HCT116 (cell line): ENCODE results near the gene NDUFA8. TPM values are rescaled to one million over a fixed set of nuclear protein-coding genes. Genes with fewer than 3 reads are reported as not detected.

Experiments
- ATAC-seq: fragments of 200-7000 bp; cut with Tn5 transposase; 2 replicates; pipeline ENCODE4 v1.9.1; 2020; ENCODE audit warnings: mild to moderate bottlenecking, moderate library complexity
- BruUV-seq: library from RNA; stranded (reverse); fragments of 400-500 nt; replicated peaks from 2 replicates; lab custom pipeline; 2021; lab: Mats Ljungman, UMichigan
- CTCF ChIA-PET: fragments of 300-600 bp; sonication (Branson Sonifier 250); formaldehyde crosslinking; loops from one replicate; lab custom pipeline; 2021; ENCODE audit warnings: antibody characterized with exemption; lab: Charles Lee
- POLR2A ChIA-PET: fragments of 300-600, 350-600 bp; sonication (Branson Sonifier 250); formaldehyde crosslinking; loops from one replicate; lab custom pipeline; 2021; ENCODE audit warnings: antibody characterized with exemption; lab: Charles Lee
- RAD21 ChIA-PET, 2 experiments: fragments of 300-600 bp; sonication (Branson Sonifier 250); formaldehyde crosslinking; loops; one replicate each; lab custom pipeline; 2023; ENCODE audit warnings: low total read pairs in 2 of 2; ENCODE audit not compliant: uncharacterized antibody in 2 of 2, unreplicated experiment in 2 of 2, low non-redundant PET in 1 of 2; lab: Charles Lee
- DNase-seq: peaks from one replicate; pipeline ENCODE4 v3.0.0-alpha.2; 2010; ENCODE audit warnings: low read depth, low spot score
- H2AFZ ChIP-seq: fragments of 200-600 bp; shearing (Covaris generic), sonication (generic); 2 replicates; pipeline ENCODE4 v1.6.1; 2017; ENCODE audit warnings: low read depth, mixed run types, mixed read lengths, antibody characterized with exemption, low read length; ENCODE audit not compliant: poor library complexity, severe bottlenecking
- H3K27ac ChIP-seq: 2 replicates; pipeline ENCODE4 v1.5.1; 2012; ENCODE audit warnings: low read depth, low read length
- H3K27me3 ChIP-seq: fragments of 200-600 bp; sonication (generic); 2 replicates; pipeline ENCODE4 v1.6.1; 2016; ENCODE audit warnings: mixed run types, low read length, mixed read lengths; ENCODE audit not compliant: insufficient read depth
- H3K36me3 ChIP-seq, 2 experiments: fragments of 200-500 bp in 1 of 2; fragments of 200-600 bp in 1 of 2; sonication (Bioruptor generic) in 1 of 2; sonication (generic) in 1 of 2; 2 replicates each; pipeline versions ENCODE4 v1.5.1 to v1.6.1; 2014 to 2016; ENCODE audit warnings: low read length in 2 of 2, inconsistent platforms in 1 of 2, mixed read lengths in 1 of 2, mixed run types in 1 of 2; ENCODE audit not compliant: insufficient read depth in 2 of 2, control insufficient read depth in 1 of 2
- H3K4me1 ChIP-seq, 2 experiments: fragments of 200-600 bp in 1 of 2; sonication (generic) in 1 of 2; 2 replicates each; pipeline versions ENCODE4 v1.5.1 to v1.6.1; 2012 to 2017; ENCODE audit warnings: low read length in 2 of 2, inconsistent platforms in 1 of 2, mild to moderate bottlenecking in 1 of 2, mixed read lengths in 1 of 2, mixed run types in 1 of 2, moderate library complexity in 1 of 2; ENCODE audit not compliant: insufficient read depth in 2 of 2, control insufficient read depth in 1 of 2
- H3K4me2 ChIP-seq: fragments of 200-600 bp; sonication (generic); 2 replicates; pipeline ENCODE4 v1.6.1; 2017; ENCODE audit warnings: mixed run types, low read length, mixed read lengths
- H3K4me3 ChIP-seq, 2 experiments: fragments of 200-600 bp in 1 of 2; sonication (generic) in 1 of 2; replicated peaks in 1 of 2; 2 replicates each; pipeline ENCODE4 v1.5.1; 2011 to 2016; ENCODE audit warnings: low read length in 2 of 2, control low read depth in 1 of 2, low read depth in 1 of 2, mild to moderate bottlenecking in 1 of 2, mixed read lengths in 1 of 2, mixed run types in 1 of 2
- H3K79me2 ChIP-seq: fragments of 200-600 bp; sonication (generic); 2 replicates; pipeline ENCODE4 v1.6.1; 2017; ENCODE audit warnings: mild to moderate bottlenecking, mixed run types, low read length, moderate library complexity, mixed read lengths; ENCODE audit not compliant: insufficient read depth
- H3K9ac ChIP-seq: fragments of 200-600 bp; sonication (generic); 2 replicates; pipeline ENCODE4 v1.6.1; 2016; ENCODE audit warnings: low read length, mixed read lengths
- H3K9me2 ChIP-seq: fragments of 200-600 bp; sonication (generic), shearing (Covaris generic); 2 replicates; pipeline ENCODE4 v1.6.1; 2017; ENCODE audit warnings: mixed run types, mild to moderate bottlenecking, moderate library complexity; ENCODE audit not compliant: insufficient read depth
- H3K9me3 ChIP-seq, 2 experiments: fragments of 200-500 bp in 1 of 2; fragments of 200-600 bp in 1 of 2; sonication (Bioruptor generic) in 1 of 2; sonication (generic) in 1 of 2; 2 replicates each; pipeline ENCODE4 v1.6.1; 2014 to 2017; ENCODE audit warnings: low read length in 2 of 2, mixed read lengths in 2 of 2, inconsistent platforms in 1 of 2, low read depth in 1 of 2, mild to moderate bottlenecking in 1 of 2, mixed run types in 1 of 2, moderate library complexity in 1 of 2; ENCODE audit not compliant: control insufficient read depth in 1 of 2, insufficient read depth in 1 of 2
- H4K20me1 ChIP-seq: fragments of 200-600 bp; sonication (generic), shearing (Covaris generic); 2 replicates; pipeline ENCODE4 v1.6.1; 2017; ENCODE audit warnings: mixed run types, mild to moderate bottlenecking, moderate library complexity; ENCODE audit not compliant: insufficient read depth
- ATF3 ChIP-seq: IDR thresholded peaks from 2 replicates; pipeline ENCODE4 v1.6.1; 2012
- CTCF ChIP-seq, 3 experiments: fragments of 200-600 bp in 1 of 3; sonication (generic) in 1 of 3; IDR thresholded peaks in 2 of 3; conservative IDR thresholded peaks in 1 of 3; 2 replicates each; pipeline ENCODE4 v1.5.1; 2012 to 2017; ENCODE audit warnings: low read depth in 2 of 3, low read length in 2 of 3, antibody characterized with exemption in 1 of 3, borderline replicate concordance in 1 of 3, control low read depth in 1 of 3, mild to moderate bottlenecking in 1 of 3, mixed read lengths in 1 of 3, mixed run types in 1 of 3, moderate library complexity in 1 of 3; ENCODE audit not compliant: insufficient read depth in 1 of 3
- EZH2phosphoT487 ChIP-seq: fragments of 200-600 bp; IDR thresholded peaks from 2 replicates; pipeline ENCODE4 v1.6.1; 2018; ENCODE audit warnings: antibody characterized with exemption, borderline replicate concordance
- FOSL1 ChIP-seq: IDR thresholded peaks from 2 replicates; pipeline ENCODE4 v1.6.1; 2012; ENCODE audit warnings: low read depth
- JUND ChIP-seq: IDR thresholded peaks from 2 replicates; pipeline ENCODE4 v1.6.1; 2012
- POLR2A ChIP-seq: IDR thresholded peaks from 2 replicates; pipeline ENCODE4 v1.7.0; 2011; ENCODE audit warnings: borderline replicate concordance; ENCODE audit not compliant: insufficient read depth, insufficient read length; ENCODE audit errors: extremely low read depth
- RAD21 ChIP-seq: IDR thresholded peaks from 2 replicates; pipeline ENCODE4 v1.6.1; 2012; ENCODE audit warnings: low read depth, mild to moderate bottlenecking
- REST ChIP-seq: IDR thresholded peaks from 2 replicates; pipeline ENCODE4 v1.6.1; 2012; ENCODE audit warnings: low read depth
- TCF7L2 ChIP-seq: IDR thresholded peaks from 2 replicates; pipeline ENCODE4 v1.7.0; 2011; ENCODE audit warnings: borderline replicate concordance, inconsistent platforms; ENCODE audit not compliant: insufficient read depth, insufficient read length; ENCODE audit errors: extremely low read depth
- YY1 ChIP-seq: IDR thresholded peaks from 2 replicates; pipeline ENCODE4 v1.6.1; 2011; ENCODE audit warnings: low read length, low read depth, moderate library complexity, mild to moderate bottlenecking; ENCODE audit not compliant: insufficient replicate concordance; ENCODE audit errors: extremely low read depth
- ZBTB33 ChIP-seq: IDR thresholded peaks from 2 replicates; pipeline ENCODE4 v1.6.1; 2011; ENCODE audit warnings: mild to moderate bottlenecking, low read length, moderate library complexity; ENCODE audit not compliant: insufficient replicate concordance; ENCODE audit errors: extremely low read depth
- intact Hi-C: fragments of 100-400 bp; cut with micrococcal nuclease; formaldehyde crosslinking; loops from 2 replicates; pipeline ENCODE4 v1.10.0; 2022
- total RNA-seq: library from RNA; stranded (reverse); gene quantifications from one replicate; pipeline ENCODE4 v1.2.1, GENCODE V29; 2021; ENCODE audit not compliant: unreplicated experiment

NDUFA8 gene
- total RNA-seq, 1 experiment from 2014 or later: 84.5 TPM

GRCh38 chr9:122100756-122101155 is 58.8 kb downstream of the NDUFA8 start:
- CTCF ChIA-PET: interaction anchor here (1.5 to 2.2 kb wide), 2 partner anchors 22 to 250 kb away, joined by 5 read pairs; no protein-coding TSS in a partner anchor
- intact Hi-C loops: no loop called here
- Histone ChIP-seq H3K27ac (no peak overlapping the region), H3K9me2 (no peaks in the 10 kb centered on the region), H3K36me3 (no peaks in the 10 kb centered on the region), H3K27me3 (no peaks in the 10 kb centered on the region), H2AFZ (no peak overlapping the region), H3K4me2 (no peak overlapping the region), H3K9ac (no peak overlapping the region), H3K9me3 (peaks cover 0 to 3% of the 10 kb centered on the region in 2 experiments; a peak in 1 of 4 replicates), H3K79me2 (no peaks in the 10 kb centered on the region), H3K4me3 (no peak overlapping the region), H3K4me1 (no peaks in the 10 kb centered on the region), H4K20me1 (no peaks in the 10 kb centered on the region)
- TF ChIP-seq CTCF (IDR thresholded peaks at IDR 0.05 in 2 of 3, conservative IDR thresholded peaks at IDR 0.05 in 1 of 3; ENCODE audit: borderline replicate concordance in 1 of 3, insufficient read depth in 1 of 3, low read depth in 2 of 3, low read length in 2 of 3) (no peak), ZBTB33 (no peak), FOSL1 (no peak), POLR2A (no peak), TCF7L2 (no peak), YY1 (no peak), JUND (no peak), EZH2phosphoT487 (no peak), REST (no peak), RAD21 (no peak), ATF3 (no peak)
- BruUV-seq: no TSS peak
- RAD21 ChIA-PET: no interaction called here
- DNase-seq (no peak), ATAC-seq (no peak)
- POLR2A ChIA-PET: no interaction called here
